ENCODE results near the gene UBA1. TPM values are rescaled to one million over a fixed set of nuclear protein-coding genes. Genes with fewer than 3 reads are reported as not detected.

The UBA1 gene
- total RNA-seq, 1 donor from 2014 or later = 168 TPM

GRCh38 chrX:47239199-47239598 lies 45.6 kb downstream of the UBA1 start:
- H3K9me3 ChIP-seq = no peaks in the 10 kb centered on the region
- intact Hi-C loops (cut with DNase I) = no loop called here
- TF ChIP-seq POLR2A (IDR thresholded peaks at IDR 0.05) = no peak
- TF ChIP-seq POLR2AphosphoS5 (IDR thresholded peaks at IDR 0.05; ENCODE audit: insufficient read depth in 1 of 2, low read depth in 1 of 2) = no peak
- no peak for TF ChIP-seq CTCF (IDR thresholded peaks at IDR 0.05)
- no peaks in the 10 kb centered on the region for H3K27me3 ChIP-seq
- H3K4me3 ChIP-seq = no peak overlapping the region
- peaks cover 4% of the 10 kb centered on the region for H3K4me1 ChIP-seq
- H3K36me3 ChIP-seq = peaks cover 0 to 34% of the 10 kb centered on the region in 2 donors
- H3K27ac ChIP-seq = no peak overlapping the region
- peak in 1 of 2 donors; percentile 77 for DNase-seq (ENCODE audit: extremely low spot score in 2 of 2)

- Histone ChIP-seq H3K9me3 (no peaks in the 10 kb centered on the region), H3K36me3 (peaks cover 0 to 42% of the 10 kb centered on the region in 2 donors), H3K4me1 (peaks cover 4% of the 10 kb centered on the region), H3K4me3 (no peak overlapping the region), H3K27me3 (no peaks in the 10 kb centered on the region), H3K27ac (no peak overlapping the region)
- intact Hi-C loops (cut with DNase I) = no loop called here
- no peak for TF ChIP-seq POLR2A (IDR thresholded peaks at IDR 0.05)
- no peak for TF ChIP-seq POLR2AphosphoS5 (IDR thresholded peaks at IDR 0.05; ENCODE audit: insufficient read depth in 1 of 2, low read depth in 1 of 2)
- TF ChIP-seq CTCF (IDR thresholded peaks at IDR 0.05) = no peak
- peak in 1 of 2 donors; percentile 82 for DNase-seq (ENCODE audit: extremely low spot score in 2 of 2)
These were observed 46.4 kb downstream of the UBA1 start for GRCh38 chrX:47239898-47240545.

GRCh38 chrX:47240619-47241018 lies 47.0 kb downstream of the UBA1 start:
- peaks cover 0 to 46% of the 10 kb centered on the region in 2 donors for H3K36me3 ChIP-seq
- peak in 1 of 2 donors; percentile 82 for DNase-seq (ENCODE audit: extremely low spot score in 2 of 2)
- no peaks in the 10 kb centered on the region for H3K27me3 ChIP-seq

GRCh38 chrX:47241201-47242011 lies 47.8 kb downstream of the UBA1 start:
- Histone ChIP-seq H3K9me3 (no peaks in the 10 kb centered on the region), H3K36me3 (peaks cover 0 to 49% of the 10 kb centered on the region in 2 donors), H3K27ac (no peak overlapping the region), H3K4me1 (peaks cover 4% of the 10 kb centered on the region), H3K4me3 (no peak overlapping the region), H3K27me3 (no peaks in the 10 kb centered on the region)
- DNase-seq (ENCODE audit: extremely low spot score in 2 of 2) = no peak
- TF ChIP-seq CTCF (IDR thresholded peaks at IDR 0.05) (no peak), POLR2A (IDR thresholded peaks at IDR 0.05) (no peak), POLR2AphosphoS5 (IDR thresholded peaks at IDR 0.05; ENCODE audit: insufficient read depth in 1 of 2, low read depth in 1 of 2) (no peak)
- intact Hi-C loops (cut with DNase I) = no loop called here

More at GRCh38 chrX:47240619-47241018, 47.0 kb downstream of the UBA1 start:
- Histone ChIP-seq H3K4me1 (peaks cover 4% of the 10 kb centered on the region), H3K4me3 (no peak overlapping the region), H3K27ac (no peak overlapping the region), H3K9me3 (no peaks in the 10 kb centered on the region)
- TF ChIP-seq CTCF (IDR thresholded peaks at IDR 0.05) (no peak), POLR2AphosphoS5 (IDR thresholded peaks at IDR 0.05; ENCODE audit: insufficient read depth in 1 of 2, low read depth in 1 of 2) (no peak), POLR2A (IDR thresholded peaks at IDR 0.05) (no peak)
- intact Hi-C loops (cut with DNase I) = no loop called here

All from vagina (tissue), 2 donors.